ENCODE measurements around the gene ASB14.

ASB14 gene

GRCh38 chr3:57257678-57258077 is 34.8 kb downstream of the ASB14 start:
- DNase-seq, result no peak

- DNase-seq, result no peak
Observed at GRCh38 chr3:57256844-57257243, 35.6 kb downstream of the ASB14 start.

GRCh38 chr3:57252404-57252803 is 40.1 kb downstream of the ASB14 start:
- no peak for DNase-seq

GRCh38 chr3:57244946-57245345 is 47.5 kb downstream of the ASB14 start:
- no peak for DNase-seq

- DNase-seq, result no peak
Observed at GRCh38 chr3:57234613-57235575, 57.6 kb downstream of the ASB14 start.

- DNase-seq, result no peak
Observed at GRCh38 chr3:57233799-57234198, 58.7 kb downstream of the ASB14 start.

GRCh38 chr3:57230006-57230405 is 62.5 kb downstream of the ASB14 start:
- DNase-seq, result no peak

- DNase-seq, result peak; percentile 5
Observed at GRCh38 chr3:57227930-57228751, 64.3 kb downstream of the ASB14 start.

GRCh38 chr3:57227204-57227929 is 65.1 kb downstream of the ASB14 start, which contains the start of gene APPL1:
APPL1 (plus strand) TSS chr3:57227729; CDS start chr3:57227884, 155 bp downstream.
- peak; percentile 78 for DNase-seq

GRCh38 chr3:57226176-57226575 is 66.3 kb downstream of the ASB14 start:
- DNase-seq, result no peak

- no peak for DNase-seq
Observed at GRCh38 chr3:57224856-57225255, 67.6 kb downstream of the ASB14 start.

GRCh38 chr3:57221883-57222282 is 70.6 kb downstream of the ASB14 start:
- no peak for DNase-seq

Measured in effector CD8-positive, alpha-beta T cell (primary cell).